BJ (cell line): ENCODE data around the gene COL6A2. TPM values are rescaled to one million over a fixed set of nuclear protein-coding genes. Genes with fewer than 3 reads are reported as not detected.
"Not testable (repeated sequence)": the region's sequence is repeated elsewhere in the genome, so short reads cannot be mapped to it uniquely, and the experiment has no call there.

Experiments
- CTCF ChIA-PET: fragments of 350-600 bp; formaldehyde crosslinking; extraction: SDS; loops from one replicate; lab custom pipeline; 2021; ENCODE audit warnings: antibody characterized with exemption, inconsistent platforms; lab: Yijun Ruan, JAX
- POLR2A ChIA-PET: fragments of 300-600 bp; sonication (Branson Sonifier 250); formaldehyde crosslinking; extraction: SDS; loops from one replicate; lab custom pipeline; 2021; ENCODE audit warnings: antibody characterized with exemption; lab: Charles Lee
- DNase-seq: peaks from one replicate; pipeline ENCODE4 v3.0.0-alpha.2; 2011; ENCODE audit warnings: low read depth
- H3K27me3 ChIP-seq: 2 replicates; pipeline ENCODE4 v1.6.0; 2011; ENCODE audit warnings: low read length; ENCODE audit not compliant: control insufficient read depth, insufficient read depth
- H3K36me3 ChIP-seq: 2 replicates; pipeline ENCODE4 v1.5.1; 2011; ENCODE audit warnings: low read length; ENCODE audit not compliant: control insufficient read depth, insufficient read depth
- H3K4me3 ChIP-seq: 2 replicates; pipeline ENCODE4 v1.5.1; 2011; ENCODE audit warnings: low read depth, mild to moderate bottlenecking, control low read depth, low read length
- polyA plus RNA-seq: library from polyadenylated mRNA; depleted of rRNA; stranded (reverse); fragments of >200 nt; gene quantifications from 2 replicates; pipeline ENCODE4 v1.2.3, GENCODE V29; 2011; rRNA removed
- small RNA-seq: library from RNA; depleted of rRNA; stranded (forward); fragments of <200 nt; gene quantifications from one replicate; pipeline ENCODE3, GENCODE V24; 2012; ENCODE audit warnings: low replicate concordance, low read depth; ENCODE audit not compliant: insufficient read length
- TF ChIP-seq, protein P1 (sequence below): IDR thresholded peaks from 2 replicates; pipeline ENCODE4 v1.5.1; 2011; ENCODE audit warnings: low read depth, mild to moderate bottlenecking, control low read depth, inconsistent platforms, low read length, moderate library complexity; ENCODE audit not compliant: insufficient read depth

The COL6A2 gene
- polyA plus RNA-seq, 1 experiment: 665 TPM

DNA sequence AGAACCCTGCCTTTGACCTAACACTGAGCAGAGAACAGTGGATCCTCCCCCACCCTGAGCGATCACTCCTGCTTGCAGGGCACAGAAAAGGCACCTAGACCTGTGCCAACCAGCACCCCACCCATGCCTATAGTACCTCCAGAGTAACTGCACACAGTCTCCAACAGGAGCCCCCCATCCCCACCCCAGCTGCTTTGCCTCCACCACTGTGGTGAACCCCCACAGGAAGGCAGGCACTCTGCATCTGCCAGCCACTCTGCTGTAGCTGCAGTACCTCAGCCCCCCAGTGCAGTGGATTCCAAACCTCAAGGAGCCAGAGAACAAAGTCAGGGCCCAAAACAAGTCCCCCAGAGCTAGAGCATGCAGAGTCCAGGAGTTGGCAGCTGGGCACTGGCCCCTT is 75.7 kb downstream of the COL6A2 start:
- Histone ChIP-seq H3K27me3 (no peaks in the 10 kb centered on the region), H3K36me3 (no peaks in the 10 kb centered on the region), H3K4me3 (no peak overlapping the region)
- CTCF ChIA-PET: no interaction called here
- DNase-seq: no peak
- POLR2A ChIA-PET: interaction anchor here (0.6 kb wide), 1 partner anchor 48 kb away, joined by 11 read pairs; no protein-coding TSS in a partner anchor
- TF ChIP-seq, protein P1, sequence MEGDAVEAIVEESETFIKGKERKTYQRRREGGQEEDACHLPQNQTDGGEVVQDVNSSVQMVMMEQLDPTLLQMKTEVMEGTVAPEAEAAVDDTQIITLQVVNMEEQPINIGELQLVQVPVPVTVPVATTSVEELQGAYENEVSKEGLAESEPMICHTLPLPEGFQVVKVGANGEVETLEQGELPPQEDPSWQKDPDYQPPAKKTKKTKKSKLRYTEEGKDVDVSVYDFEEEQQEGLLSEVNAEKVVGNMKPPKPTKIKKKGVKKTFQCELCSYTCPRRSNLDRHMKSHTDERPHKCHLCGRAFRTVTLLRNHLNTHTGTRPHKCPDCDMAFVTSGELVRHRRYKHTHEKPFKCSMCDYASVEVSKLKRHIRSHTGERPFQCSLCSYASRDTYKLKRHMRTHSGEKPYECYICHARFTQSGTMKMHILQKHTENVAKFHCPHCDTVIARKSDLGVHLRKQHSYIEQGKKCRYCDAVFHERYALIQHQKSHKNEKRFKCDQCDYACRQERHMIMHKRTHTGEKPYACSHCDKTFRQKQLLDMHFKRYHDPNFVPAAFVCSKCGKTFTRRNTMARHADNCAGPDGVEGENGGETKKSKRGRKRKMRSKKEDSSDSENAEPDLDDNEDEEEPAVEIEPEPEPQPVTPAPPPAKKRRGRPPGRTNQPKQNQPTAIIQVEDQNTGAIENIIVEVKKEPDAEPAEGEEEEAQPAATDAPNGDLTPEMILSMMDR: no peak

DNA sequence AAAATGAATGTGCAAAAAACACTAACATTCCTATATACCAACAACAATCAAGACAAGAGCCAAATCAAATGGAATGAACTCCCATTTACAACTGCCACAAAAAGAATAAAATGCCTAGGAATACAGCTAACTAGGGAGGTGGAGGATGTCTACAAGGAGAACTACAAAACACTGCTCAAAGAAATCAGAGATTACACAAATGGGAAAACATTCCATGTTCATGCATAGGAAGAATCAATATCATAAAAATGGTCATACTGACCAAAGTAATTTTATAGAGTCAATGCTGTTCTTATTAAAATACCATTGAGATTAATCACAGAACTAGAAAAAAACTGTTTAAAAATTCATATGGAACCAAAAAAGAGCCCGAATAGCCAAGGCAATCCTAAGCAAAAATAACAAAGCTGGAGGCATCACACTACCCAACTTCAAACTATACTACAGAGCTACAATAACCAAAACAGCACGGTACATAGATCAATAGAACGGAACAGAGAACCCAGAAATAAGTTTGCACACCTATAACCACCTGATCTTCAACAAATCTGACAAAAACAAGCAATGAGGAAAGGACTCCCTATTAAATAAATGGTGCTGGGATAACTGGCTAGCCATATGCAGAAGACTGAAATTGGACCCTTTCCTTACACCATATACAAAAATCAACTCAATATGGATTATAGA is 78.7 kb downstream of the COL6A2 start:
- H3K27me3 ChIP-seq, H3K4me3 ChIP-seq, H3K36me3 ChIP-seq, POLR2A ChIA-PET, DNase-seq: not testable (repeated sequence)
- CTCF ChIA-PET: interaction anchor here (1.4 kb wide), 1 partner anchor 53 kb away, joined by 3 read pairs; no protein-coding TSS in a partner anchor

GRCh38 chr21:46178961-46179360 is 81.0 kb downstream of the COL6A2 start:
- H3K36me3 ChIP-seq: no peaks in the 10 kb centered on the region
- CTCF ChIA-PET: no interaction called here
- no peak for DNase-seq
- no peak overlapping the region for H3K4me3 ChIP-seq
- H3K27me3 ChIP-seq: no peaks in the 10 kb centered on the region
- TF ChIP-seq, protein P1: no peak
- POLR2A ChIA-PET: no interaction called here

Small RNA genes within 50 kb of the gene (small RNA-seq; reads per million reads assigned to genes)
- not detected for gene PSMA6P3

Other genes starting within 250 kb of the COL6A2 start
- gene COL6A1, start 116.3 kb upstream of the COL6A2 start, polyA plus RNA-seq: 220 and 672 TPM in 2 replicates
- gene FTCD, start 57.5 kb downstream of the COL6A2 start, polyA plus RNA-seq: 0.05 and 0.06 TPM in 2 replicates
- 5.6 and 8.4 TPM in 2 replicates for gene SPATC1L, start 86.3 kb downstream of the COL6A2 start, polyA plus RNA-seq
- gene LSS, start 130.7 kb downstream of the COL6A2 start, polyA plus RNA-seq: 34.6 and 59.9 TPM in 2 replicates
- 31.5 and 31.6 TPM in 2 replicates for gene MCM3AP, start 187.5 kb downstream of the COL6A2 start, polyA plus RNA-seq
- gene YBEY, start 188.2 kb downstream of the COL6A2 start, polyA plus RNA-seq: 15.8 and 22.7 TPM in 2 replicates
- 2.5 and 4.1 TPM in 2 replicates for gene C21orf58, start 225.8 kb downstream of the COL6A2 start, polyA plus RNA-seq
- 8.2 and 11.0 TPM in 2 replicates for gene PCNT, start 226.0 kb downstream of the COL6A2 start, polyA plus RNA-seq